ENCODE measurements around the gene CHAF1B.

CHAF1B gene

DNA sequence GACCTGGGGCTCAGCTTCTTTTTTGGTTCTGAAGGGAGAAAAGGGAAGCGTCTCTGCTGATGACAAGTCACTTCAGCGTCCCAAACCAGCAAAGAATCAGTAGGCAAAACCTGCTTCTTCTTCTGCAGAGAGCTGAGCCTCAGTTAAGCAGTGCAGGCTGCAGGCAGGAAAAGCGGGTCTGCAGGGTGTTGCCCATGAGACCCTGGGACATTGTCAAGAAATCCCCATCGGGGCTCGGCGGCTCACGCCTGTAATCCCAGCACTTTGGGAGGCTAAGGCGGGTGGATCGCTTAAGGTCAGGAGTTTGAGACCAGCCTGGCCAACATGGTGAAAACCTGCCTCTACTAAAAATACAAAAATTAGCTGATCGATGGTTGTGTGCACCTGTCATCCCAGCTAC is 78.0 kb downstream of the CHAF1B start:
- DNase-seq (ENCODE audit: extremely low read depth, low read depth) = no peak
- TF ChIP-seq, protein P1, sequence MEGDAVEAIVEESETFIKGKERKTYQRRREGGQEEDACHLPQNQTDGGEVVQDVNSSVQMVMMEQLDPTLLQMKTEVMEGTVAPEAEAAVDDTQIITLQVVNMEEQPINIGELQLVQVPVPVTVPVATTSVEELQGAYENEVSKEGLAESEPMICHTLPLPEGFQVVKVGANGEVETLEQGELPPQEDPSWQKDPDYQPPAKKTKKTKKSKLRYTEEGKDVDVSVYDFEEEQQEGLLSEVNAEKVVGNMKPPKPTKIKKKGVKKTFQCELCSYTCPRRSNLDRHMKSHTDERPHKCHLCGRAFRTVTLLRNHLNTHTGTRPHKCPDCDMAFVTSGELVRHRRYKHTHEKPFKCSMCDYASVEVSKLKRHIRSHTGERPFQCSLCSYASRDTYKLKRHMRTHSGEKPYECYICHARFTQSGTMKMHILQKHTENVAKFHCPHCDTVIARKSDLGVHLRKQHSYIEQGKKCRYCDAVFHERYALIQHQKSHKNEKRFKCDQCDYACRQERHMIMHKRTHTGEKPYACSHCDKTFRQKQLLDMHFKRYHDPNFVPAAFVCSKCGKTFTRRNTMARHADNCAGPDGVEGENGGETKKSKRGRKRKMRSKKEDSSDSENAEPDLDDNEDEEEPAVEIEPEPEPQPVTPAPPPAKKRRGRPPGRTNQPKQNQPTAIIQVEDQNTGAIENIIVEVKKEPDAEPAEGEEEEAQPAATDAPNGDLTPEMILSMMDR (IDR thresholded peaks at IDR 0.05; ENCODE audit: low read depth, low read length) = no peak

DNA sequence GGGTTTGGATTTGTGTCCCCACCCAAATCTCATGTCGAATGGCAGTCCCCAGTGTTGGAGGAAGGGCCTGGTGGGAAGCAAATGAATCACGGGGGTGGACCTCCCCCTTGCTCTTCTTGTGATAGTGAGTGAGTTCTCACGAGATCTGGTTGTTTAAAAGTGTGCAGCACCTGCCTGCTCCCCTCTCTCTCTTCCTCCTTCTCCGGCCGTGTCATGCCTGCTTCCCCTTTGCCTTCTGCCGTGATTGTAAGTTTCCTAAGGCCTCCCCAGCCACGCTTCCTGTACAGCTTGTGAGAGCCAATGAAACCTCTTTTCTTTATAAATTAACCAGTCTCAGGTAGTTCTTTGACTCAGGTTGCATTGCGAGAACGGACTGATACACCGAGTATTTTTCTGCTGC is 78.8 kb downstream of the CHAF1B start:
- TF ChIP-seq, protein P1 (IDR thresholded peaks at IDR 0.05; ENCODE audit: low read depth, low read length) = no peak
- DNase-seq (ENCODE audit: extremely low read depth, low read depth) = no peak

DNA sequence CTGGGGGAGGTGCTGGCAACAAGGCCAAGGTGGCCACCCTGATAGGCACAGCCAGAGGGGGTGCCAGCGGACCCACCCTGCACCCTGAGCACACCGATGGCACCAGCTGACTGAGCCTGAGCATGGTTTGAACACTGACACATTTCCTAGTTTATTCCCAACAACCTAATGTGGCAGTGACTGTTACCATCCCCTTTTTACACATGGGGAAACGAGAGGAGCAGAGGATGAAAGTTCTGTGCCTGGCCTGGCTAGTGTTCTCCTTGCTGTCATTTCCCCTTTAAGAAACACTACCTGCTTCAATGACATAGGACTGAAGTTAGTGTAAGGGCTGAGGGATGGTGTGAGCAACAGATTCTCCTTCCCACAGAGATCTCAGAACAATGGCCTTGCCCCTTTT is 79.4 kb downstream of the CHAF1B start:
- no peak for DNase-seq (ENCODE audit: extremely low read depth, low read depth)
- TF ChIP-seq, protein P1 (IDR thresholded peaks at IDR 0.05; ENCODE audit: low read depth, low read length) = no peak

DNA sequence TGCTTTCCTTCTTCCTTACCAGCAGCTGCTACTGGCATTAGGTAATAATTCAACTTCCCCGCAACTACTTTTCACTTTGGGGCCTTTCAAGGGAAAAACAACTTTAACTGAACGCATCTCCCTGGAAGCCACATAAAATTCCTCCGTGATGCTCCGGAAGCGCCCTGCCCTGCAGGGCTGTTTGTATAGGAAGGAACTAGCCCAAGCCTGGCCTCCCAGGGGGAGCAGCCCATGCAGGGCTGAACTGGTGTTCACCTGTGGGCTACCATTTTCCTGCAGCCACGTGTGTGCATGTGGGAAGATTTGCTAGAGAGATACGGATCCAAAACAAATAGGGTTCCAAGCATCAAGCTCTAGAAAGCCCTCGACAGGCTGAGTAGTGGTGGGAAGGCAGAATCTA is 80.3 kb downstream of the CHAF1B start:
- TF ChIP-seq, protein P1 (IDR thresholded peaks at IDR 0.05; ENCODE audit: low read depth, low read length) = no peak
- no peak for DNase-seq (ENCODE audit: extremely low read depth, low read depth)

DNA sequence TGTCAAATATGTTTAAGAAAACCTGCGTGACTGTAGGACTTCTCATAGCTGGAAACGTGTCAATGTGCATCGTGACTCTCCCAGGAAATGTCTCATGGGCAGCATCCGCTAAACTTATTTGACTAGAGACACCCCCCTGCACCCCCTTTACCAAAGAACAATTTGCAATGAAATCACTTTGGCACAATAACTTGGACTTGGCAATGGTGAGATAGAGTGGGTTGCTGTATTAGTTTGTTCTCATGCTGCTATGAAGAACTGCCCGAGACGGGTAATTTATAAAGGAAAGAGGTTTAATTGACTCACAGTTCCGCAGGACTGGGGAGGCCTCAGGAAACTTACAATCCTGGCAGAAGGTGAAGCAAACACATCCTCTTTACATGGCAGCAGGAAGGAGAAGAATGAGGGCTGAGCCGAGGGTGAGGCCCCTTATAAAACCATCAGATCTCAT is 80.9 kb downstream of the CHAF1B start:
- DNase-seq (ENCODE audit: extremely low read depth, low read depth) = no peak
- TF ChIP-seq, protein P1 (IDR thresholded peaks at IDR 0.05; ENCODE audit: low read depth, low read length) = no peak
